Renal cortical epithelial cell (primary cell): ENCODE results near the gene XPO6. TPM values are rescaled to one million over a fixed set of nuclear protein-coding genes. Genes with fewer than 3 reads are reported as not detected.

Source experiments
- DNase-seq: peaks from one replicate; pipeline ENCODE4 v3.0.0-alpha.2; 2011; ENCODE audit warnings: low read depth
- total RNA-seq: library from RNA; depleted of rRNA; stranded (reverse); fragments of >200 nt; gene quantifications from 2 replicates; pipeline ENCODE4 v1.2.3, GENCODE V29; 2014

Gene XPO6
- total RNA-seq, 1 donor from 2014 or later, result 140 TPM

DNA sequence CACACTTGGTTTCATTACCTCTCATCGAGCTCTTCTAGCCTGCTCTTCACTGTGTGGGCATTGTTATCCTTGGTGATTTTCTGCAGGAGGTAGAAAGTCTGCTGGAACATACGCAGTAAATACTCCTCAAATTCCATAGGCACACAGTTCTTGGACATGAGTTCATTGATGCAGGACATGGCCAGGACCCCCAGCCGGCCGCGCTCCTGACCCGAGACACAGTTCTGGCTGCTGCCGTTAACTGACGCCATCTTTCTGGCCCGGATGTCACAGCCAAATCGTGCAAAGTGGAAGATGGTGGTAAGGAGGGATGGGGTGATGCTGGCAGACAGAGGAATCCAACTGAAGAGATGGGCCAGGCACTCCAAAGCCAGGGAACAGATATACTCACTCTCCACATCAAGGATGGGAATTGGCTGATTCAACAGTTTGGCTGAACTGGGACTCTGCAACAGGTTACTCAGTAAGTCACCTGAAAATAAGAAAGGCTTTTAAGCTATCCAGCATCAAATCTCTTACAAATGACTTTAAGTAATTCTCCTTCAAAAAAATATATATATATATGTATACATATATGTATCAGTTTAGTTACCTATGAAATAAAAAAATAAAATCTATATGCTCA, 55.6 kb downstream of the XPO6 start:
- no peak for DNase-seq

DNA sequence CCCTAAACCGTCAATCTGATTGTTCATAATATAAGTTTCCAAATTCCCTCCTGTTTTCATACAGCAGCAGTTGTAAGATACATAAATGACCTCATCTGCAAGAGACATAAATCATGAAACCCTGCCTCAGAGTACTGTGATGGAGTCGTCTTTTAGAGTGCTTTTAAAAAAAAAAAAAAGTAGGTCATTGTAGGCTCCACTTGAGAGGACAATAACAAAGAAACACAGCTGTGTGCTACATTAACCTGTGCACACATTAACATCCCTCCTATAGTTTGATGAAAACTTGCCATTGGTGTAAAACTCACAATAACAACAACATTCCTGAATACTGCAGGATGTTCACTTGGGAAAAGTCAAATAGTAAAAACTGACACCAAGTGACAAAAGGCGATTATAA, 56.5 kb downstream of the XPO6 start:
- DNase-seq, result no peak

DNA sequence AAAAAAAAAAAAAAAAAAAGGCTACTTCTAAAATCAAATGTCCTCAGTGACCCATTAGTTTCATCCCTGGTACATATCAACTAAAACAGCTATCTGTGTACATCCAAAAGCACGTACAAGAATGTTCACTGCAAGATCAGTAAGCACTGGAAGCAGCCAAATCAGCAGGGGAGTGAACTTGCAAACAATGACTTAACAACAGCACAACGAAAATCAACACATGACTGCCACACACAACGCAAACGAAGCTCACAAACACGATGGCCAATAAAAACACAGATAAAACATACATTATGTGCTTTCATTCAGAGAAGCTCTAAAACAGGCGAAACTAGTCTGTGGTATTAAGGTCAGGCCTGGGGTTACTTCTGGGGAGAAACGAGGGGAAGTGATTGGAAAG, 60.6 kb downstream of the XPO6 start:
- no peak for DNase-seq

DNA sequence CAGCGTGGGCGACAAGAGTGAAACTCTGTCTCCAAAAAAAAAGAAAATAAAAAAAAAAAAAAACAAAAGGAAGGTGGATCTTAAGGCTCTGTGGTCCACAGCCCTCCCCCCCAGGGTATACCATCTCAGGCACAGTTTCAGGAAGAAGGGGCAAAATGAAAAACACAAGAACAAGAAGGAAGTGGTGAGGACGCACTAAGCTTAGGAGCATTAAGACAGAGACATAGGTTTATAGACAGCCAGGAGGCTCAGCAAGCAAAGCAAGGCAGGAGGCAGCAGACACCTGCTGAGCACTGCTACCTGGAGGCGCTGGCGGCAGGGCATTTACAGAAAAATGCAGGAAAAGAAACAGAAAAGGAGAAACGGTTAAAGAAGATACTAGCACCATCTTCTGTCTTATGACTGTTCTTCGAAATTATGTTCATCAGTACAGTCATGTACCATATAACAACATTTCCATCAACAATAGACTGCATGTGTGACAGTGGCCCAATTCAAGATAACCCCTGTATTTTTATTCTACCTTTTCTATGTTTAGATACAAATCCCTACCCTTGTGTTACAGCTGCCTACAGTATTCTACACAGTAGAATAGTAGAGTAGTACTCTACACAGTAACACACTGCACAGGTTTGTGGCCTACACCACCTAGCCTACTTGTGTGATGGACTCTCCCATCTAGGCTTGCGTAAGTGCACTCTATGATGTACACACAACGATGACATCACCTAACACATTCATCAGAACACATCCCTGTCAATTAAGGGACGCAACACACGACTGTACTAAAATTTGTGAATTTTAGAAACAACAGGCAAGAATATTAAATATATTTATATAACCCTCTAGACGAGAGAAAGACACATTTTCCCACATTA, 62.5 kb downstream of the XPO6 start:
- DNase-seq, result no peak

DNA sequence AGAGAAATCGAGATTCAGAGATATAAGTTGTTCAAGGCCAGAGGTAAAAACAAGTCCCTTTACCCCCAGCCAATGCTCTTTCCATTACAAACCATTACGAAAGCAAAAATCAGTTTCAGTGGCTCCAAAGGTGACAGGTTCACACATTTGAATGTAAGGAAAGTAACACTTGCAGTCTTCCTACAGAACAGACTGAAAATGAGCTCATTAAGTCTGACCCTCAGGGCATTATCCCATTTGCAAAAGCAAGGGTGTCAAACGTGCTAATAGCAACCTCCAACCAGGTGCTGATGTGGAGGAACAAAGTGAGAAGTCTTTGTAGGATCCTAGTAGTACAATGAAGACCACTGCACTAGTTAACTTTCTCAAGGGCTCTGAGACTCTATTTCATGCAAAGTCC, 65.2 kb downstream of the XPO6 start:
- DNase-seq, result no peak

DNA sequence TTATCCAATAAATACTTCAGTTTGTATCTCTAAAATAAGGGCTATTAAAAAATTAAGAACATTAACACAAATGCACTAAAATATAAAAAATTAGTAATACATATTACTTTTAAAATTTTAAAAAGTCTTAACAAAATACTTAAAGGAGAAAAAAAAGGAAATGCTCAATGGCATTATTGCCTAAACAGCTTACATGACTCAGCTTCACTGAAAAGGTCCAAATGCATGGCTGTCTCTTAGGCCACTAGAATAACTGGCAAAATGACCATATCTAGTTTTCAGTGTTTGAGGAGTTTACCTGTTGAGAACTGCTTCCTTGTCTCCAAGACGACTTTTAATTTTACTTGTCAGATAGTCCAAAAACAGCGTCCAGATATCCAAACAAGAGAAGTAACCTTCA, 66.0 kb downstream of the XPO6 start:
- DNase-seq, result no peak

DNA sequence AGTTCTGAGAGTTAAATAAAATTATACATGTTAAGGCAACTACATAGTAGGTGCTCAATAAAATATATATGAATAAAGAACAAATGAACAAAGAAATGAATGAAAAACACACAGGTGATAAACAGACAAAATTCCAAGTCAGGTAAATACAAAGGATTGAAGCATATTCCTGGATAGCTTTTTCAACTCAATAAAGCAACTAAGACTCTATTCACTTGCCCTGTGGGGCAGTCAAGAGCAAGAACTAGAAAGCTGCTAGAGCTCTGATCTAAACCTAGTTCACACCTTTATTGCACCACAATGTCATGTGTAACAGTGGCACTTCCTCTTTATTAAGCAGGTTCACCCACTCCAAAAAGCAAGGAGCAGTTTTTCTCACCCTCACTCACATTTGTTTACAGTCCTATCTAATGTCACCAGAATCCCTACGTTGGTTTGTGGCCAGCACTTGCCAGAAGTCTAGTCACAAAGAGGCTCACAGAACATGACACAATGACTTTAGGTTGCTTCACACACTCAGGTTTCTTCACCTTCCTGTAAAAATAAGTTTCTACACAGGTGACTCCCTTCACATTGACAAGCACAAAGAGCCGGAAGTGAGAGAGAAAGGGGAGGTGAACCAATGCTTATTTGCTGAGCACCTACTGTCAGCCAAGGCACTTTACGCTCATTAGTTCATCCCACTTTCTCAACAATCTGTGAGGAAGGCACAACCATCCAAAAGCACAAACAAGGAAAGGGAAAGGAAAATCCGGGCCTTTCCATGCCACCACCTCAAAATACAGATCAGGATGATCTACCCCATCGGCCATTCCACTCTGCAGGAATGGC, 70.8 kb downstream of the XPO6 start:
- no peak for DNase-seq

DNA sequence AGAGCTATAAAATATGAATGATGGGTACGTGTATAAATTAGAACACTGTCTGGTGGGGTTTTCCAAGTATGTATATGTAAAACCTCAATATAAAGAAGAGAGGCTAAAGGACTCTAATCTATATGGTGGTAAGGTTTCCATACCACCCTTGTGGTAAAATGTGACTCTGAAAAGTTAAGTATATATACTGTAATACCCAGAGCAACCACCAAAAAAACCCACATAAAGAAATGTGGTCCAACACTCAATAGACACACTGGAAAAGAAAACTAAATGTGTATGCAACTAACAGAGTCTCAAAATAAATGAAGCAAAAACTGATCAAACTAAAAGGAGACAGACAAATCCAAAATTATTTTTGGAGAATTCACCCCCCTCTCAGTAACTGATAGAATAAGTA, 72.2 kb downstream of the XPO6 start:
- no peak for DNase-seq

DNA sequence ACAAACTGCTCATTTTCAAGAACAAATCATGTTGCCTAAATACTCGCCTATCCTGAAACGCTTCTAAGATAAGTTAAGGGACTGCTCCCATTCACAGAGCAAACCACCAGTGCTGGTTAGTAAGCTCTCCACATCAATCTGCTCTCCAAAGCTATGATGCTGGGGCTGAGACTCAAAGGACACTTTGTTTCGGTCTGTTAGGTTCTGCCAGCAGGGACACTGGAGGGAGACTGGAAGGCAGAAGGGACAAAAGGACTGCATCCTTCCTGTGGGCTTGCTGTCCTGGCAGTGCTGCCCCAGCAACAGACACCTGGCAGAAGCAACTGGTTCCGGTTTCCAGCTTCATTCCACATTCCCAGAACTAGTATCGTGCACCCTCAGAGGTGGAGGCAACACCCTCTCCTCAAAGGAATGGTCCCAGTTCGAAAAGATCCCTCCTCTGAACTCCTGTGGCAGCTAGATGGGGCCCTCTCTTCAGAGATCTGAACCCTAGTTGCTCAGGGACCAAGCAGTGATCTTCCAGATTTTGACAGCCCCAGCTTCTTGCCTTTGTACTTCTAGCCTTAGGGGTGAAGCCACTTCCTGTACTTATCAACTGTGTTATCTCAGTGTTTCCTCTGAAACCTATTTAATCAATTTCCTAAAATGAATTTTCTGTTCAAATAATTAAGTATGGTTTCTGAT, 74.9 kb downstream of the XPO6 start:
- DNase-seq, result no peak

DNA sequence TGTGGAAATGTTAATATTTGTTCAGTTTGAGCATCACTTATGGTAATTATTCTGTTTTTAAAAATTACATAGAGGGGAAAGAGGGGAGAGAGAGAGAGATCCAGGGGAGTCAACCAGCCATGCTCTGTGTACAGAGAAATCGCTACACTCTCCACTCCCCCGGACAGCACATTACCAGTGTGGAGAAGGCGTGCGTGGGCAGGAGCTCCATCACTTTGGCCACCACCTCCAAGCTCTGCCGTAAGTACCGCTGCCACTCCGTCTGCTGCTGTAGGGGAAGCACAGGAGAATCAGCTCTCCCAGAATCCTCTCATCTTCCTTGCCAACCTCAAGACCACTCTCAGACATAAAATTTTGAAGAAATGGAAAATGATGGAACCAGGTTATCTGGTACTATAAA, 78.1 kb downstream of the XPO6 start:
- no peak for DNase-seq

DNA sequence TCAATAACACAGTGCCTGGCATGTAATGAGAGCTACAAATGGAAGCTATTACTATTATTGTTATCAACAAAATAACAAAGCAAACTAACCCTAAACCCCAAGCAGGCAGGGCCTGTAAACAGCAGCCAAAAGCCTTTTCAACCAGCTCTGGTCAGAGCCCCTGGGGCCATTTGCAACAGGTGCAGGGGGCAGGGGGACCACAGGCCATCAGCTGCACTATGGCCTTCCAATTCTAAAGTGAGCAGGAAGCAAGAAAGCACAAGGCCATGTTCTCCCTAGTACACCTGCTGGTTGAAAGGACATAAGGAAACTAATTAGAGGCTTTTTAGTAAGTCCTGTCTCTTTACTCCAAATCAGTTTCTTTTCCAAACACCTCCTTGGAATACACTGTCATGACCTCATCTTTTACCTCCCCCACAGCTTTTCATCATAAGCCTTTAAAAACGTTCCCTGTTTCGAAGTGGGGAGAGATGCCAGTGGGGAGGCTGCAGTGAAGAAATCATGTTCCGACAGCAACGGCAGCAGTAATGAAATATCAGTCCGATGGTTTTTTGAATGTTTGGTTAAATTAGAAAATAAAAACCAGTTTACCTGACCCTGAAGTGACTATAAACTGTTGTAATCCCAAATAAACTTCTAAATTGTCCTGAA, 79.9 kb downstream of the XPO6 start:
- DNase-seq, result no peak

DNA sequence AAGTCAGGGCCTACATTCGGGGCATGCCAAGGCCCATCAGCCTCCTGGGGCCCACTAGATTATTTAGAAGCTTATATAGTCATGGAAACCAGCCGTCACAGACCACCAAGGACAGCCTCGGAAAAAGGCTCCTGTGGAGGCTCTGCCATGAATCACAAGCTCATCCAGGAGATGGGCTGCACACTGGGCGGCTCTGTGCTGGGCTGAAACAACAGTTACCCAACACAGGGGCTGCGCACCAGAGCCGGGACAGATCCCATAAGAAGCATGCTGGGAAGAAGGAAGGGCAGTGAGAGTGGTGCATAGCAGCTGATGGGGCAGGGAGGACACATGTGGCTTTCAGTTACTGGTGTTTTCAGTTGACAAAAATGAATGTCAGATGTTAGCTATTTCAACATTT, 80.6 kb downstream of the XPO6 start:
- DNase-seq, result no peak

DNA sequence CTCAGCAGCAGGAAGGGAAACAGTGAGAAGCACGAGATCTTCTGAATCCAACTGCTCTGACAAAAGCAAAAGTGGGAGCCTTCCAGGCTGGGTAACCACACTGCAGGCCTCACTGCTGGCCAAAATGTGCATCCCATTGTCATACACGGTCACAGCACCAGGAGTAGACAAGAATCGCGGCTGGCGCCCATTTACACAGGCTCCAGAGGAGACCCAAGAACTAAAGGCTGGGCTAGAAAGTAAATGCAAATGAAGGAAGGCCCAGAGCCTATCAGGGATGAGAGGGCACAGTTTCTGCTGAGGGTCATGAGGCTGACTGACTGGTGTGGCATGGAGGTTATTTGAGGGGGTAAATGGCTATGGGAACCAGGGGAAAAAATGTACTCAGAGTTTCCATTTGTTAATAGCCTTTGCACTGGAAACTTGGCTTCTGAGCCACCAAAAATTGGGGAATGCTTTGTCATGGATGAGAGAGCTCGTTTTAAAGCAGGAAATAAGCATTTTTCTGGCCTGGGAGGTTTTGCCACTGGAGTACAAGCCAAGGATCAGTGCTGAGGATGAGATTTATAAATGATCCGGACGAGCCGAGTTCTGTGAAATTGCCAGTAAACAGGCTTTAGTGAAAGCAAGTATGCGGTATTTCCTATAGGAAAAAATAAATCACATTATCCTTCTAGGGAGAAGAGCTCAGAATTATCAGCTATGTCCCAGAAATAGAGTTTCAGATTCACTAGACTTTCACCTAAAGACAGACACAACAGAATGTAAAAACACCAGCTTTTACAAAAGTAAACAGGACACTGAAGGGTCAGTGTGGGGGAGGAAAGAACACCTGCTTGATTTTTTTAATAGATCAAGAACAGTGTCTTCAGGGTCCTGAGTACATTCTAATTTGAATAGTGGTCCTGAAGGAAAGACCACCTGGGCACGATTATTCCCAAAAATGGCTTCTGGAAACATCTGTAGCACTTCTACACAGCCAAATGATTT, 81.4 kb downstream of the XPO6 start:
- no peak for DNase-seq

DNA sequence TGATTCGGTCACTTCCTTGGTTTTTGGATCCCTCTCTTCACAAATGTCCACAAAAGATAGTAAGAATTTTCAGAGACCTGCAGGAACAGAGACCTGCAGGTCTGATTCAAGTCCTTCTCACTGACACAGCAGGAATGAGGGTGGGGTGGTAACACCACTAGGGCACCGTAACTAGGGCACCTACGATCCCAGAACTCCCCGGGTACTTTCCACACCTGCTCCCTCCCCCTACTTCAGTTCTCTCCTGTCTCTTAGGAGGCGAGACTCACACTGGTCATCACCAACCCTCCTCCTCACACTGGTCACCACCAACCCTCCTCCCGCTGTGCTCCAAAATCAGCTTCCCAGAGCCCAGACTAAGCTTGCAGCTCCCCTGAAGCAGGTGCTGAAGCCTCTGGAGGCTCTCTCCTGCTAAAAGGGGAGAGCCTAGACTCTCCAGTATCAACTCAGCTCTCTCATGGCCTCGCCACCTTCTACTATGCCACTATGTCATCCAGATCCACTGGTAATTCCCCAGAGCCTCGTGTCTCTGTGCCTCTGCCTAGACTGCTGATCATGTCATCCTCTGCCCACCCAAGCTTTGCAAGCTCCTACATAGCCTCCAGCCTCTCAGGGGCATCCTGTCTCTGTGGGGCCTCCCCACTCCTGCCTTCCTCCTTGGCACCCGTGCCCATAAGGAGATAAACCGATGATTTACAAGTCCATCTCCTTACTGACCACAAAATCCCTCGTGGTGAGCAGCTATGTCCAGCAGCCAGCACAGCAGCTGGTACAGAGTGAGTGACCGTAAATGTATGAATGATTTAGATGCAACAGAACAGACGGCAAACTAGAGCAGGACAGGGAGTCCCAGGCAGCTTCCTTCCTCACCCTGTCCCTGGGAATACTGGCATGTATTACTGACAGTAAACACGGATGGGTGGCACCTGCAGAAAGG, 84.8 kb downstream of the XPO6 start:
- DNase-seq, result no peak

DNA sequence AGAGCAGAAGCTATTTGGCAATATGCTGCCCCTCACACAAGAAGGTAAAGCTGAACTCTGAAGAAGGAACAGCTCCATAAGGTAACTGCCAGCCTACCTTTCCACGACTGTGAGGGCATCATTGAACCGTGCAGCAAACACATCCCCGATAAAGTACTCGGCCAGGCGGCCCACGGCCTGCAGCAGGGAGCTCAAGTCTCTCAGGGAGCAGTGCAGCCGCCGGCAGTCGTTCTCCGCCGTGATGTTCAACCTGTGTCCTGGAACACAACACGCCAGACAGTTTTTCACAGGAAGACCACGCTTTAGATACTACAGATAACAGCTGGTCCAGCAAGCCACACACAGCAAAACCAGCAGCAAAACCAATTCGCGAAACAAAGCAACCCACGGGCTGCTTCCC, 86.2 kb downstream of the XPO6 start:
- no peak for DNase-seq

DNA sequence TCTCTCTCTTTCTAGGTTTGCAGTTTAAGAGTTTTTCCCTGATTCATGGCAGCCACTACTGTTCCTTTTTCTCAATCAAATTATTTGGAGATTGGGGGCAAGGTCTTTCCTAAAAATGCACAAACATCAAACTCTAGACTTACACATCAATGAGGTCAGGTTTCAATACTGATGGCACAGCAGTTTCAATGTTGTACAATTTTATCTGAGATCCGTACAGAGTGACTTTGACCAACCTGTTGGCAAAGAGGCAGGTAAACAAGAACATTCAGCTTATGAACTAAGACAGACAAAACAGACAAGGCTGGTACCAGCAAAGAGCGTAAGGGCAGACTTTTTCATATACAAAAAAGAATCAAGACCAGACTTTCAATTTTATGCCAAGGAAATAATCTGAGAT, 90.2 kb downstream of the XPO6 start:
- no peak for DNase-seq

DNA sequence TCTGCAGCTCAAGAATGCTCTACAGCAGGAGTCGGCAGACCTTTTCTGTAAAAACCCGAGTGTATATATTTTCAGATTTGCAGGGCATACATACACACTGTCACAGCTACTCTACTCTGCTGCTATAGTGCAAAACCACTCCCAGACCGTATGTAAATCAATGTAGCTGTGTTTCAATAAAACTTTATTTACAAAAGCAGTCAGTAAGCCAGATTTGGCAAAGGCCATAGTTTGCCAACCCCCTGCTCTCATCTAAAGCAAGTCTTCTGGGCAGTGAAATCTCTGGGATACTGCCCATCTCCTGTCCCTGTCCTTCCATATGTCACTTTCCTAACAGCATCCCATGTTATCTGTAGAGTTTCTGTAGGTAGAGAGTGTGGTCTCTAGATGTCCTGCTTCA, 91.0 kb downstream of the XPO6 start:
- DNase-seq, result no peak

DNA sequence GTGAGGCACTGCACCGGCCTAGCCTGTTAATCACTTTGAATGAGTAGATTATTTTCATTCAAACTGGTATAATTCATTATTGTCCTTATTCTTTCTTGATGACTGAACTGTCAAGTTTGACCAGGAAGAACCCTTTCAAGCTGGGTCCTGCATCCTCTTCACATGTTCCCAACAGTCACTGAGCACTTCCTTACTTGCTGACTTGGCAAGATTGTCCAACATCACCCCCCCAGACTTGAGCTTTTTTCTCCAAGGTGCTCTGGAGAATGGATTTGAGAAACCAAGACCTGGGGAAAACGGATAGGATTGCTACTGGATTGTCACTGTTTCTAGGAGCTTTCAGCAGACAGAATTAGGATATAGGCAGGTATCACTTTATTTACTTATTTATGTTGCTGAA, 93.1 kb downstream of the XPO6 start:
- no peak for DNase-seq

DNA sequence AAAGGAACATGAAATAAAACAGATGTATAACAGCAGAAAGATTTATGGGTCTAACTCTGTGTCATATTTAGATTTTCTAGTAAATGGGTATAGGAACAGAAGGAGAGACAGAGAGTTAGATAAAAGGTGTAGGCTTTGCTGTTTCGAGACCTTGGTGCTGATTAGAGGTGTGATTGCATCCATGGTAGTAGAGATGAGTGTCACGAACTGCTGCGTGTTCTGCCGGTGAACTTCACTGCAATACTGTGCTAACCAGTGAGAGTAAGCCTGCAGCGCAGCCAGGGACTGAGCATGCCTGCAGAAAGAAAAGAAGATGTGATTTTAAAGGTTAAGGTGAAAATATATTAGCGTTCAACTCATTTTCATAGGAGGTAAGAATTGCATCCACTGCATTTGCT, 94.6 kb downstream of the XPO6 start:
- DNase-seq, result no peak
